Fibroblast of villous mesenchyme (primary cell): ENCODE measurements around the gene RET. TPM values are rescaled to one million over a fixed set of nuclear protein-coding genes. Genes with fewer than 3 reads are reported as not detected.

Experiments
- DNase-seq: peaks from one replicate; pipeline ENCODE4 v3.0.0-alpha.2; 2010; ENCODE audit warnings: low read depth
- H3K4me3 ChIP-seq: 2 replicates; pipeline ENCODE4 v1.5.1; 2011; ENCODE audit warnings: low read depth, mild to moderate bottlenecking, low read length
- total RNA-seq: library from RNA; depleted of rRNA; stranded (reverse); fragments of >200 nt; gene quantifications from 2 replicates; pipeline ENCODE4 v1.2.3, GENCODE V29; 2012
- TF ChIP-seq, protein P1 (sequence below): IDR thresholded peaks from 2 replicates; pipeline ENCODE4 v1.5.1; 2012; ENCODE audit warnings: low read depth, mild to moderate bottlenecking, low read length; ENCODE audit not compliant: insufficient read depth

The RET gene
- total RNA-seq, 1 donor: 0.43 TPM

DNA sequence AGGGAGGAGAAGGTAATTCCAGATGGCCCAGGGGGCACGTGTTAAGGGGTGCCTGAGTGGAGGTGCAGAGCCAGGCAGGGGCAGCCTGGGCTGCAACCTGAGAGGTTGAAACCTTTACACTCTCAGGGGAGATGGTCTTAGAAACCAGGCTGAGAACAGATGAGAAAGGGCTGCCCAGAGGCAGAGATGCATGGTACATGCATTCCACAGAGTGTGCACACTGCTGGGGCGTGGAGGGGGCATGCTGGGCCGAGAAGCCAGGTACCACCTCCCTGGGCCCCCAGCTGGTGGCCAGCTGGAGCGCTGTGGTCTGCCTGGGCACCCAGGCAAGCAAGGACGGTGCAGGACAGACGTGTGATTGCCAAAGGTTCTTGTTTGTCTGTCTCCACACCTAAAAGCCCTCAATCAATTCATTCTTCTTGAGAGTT is 47.2 kb downstream of the RET start:
- TF ChIP-seq, protein P1, sequence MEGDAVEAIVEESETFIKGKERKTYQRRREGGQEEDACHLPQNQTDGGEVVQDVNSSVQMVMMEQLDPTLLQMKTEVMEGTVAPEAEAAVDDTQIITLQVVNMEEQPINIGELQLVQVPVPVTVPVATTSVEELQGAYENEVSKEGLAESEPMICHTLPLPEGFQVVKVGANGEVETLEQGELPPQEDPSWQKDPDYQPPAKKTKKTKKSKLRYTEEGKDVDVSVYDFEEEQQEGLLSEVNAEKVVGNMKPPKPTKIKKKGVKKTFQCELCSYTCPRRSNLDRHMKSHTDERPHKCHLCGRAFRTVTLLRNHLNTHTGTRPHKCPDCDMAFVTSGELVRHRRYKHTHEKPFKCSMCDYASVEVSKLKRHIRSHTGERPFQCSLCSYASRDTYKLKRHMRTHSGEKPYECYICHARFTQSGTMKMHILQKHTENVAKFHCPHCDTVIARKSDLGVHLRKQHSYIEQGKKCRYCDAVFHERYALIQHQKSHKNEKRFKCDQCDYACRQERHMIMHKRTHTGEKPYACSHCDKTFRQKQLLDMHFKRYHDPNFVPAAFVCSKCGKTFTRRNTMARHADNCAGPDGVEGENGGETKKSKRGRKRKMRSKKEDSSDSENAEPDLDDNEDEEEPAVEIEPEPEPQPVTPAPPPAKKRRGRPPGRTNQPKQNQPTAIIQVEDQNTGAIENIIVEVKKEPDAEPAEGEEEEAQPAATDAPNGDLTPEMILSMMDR: no peak
- DNase-seq: no peak
- no peak overlapping the region for H3K4me3 ChIP-seq

- H3K4me3 ChIP-seq: no peak overlapping the region
- TF ChIP-seq, protein P1: no peak
- no peak for DNase-seq
These were observed 47.9 kb downstream of the RET start for GRCh38 chr10:43124574-43125273.

- DNase-seq: no peak
- TF ChIP-seq, protein P1: no peak
These were observed 48.5 kb downstream of the RET start for GRCh38 chr10:43125274-43125845.

GRCh38 chr10:43125881-43126731 is 49.2 kb downstream of the RET start:
- H3K4me3 ChIP-seq: no peak overlapping the region
- no peak for DNase-seq
- TF ChIP-seq, protein P1: no peak

More at GRCh38 chr10:43125274-43125845, 48.5 kb downstream of the RET start:
- no peak overlapping the region for H3K4me3 ChIP-seq

DNA sequence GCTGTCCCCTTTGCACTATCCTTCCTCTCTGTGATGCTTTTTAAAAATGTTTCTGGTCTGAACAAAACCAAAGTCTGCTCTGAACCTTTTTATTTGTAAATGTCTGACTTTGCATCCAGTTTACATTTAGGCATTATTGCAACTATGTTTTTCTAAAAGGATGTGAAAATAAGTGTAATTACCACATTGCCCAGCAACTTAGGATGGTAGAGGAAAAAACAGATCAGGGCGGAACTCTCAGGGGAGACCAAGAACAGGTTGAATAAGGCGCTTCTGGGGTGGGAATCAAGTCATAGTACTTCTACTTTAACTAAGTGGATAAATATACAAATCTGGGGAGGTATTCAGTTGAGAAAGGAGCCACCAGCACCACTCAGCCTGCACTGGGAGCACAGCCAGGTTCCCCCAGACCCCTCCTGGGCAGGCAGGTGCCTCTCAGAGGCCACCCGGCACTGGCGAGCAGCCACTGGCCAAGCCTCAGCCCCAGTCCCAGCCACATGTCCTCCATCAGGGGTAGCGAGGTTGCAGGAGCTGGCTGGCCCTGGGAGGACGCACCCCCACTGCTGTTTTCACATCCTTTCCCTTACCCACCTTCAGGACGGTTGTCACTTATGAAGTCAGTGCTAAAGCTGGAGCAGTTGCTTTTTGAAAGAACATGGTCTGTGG is 50.0 kb downstream of the RET start:
- no peak overlapping the region for H3K4me3 ChIP-seq
- no peak for DNase-seq
- TF ChIP-seq, protein P1: no peak

DNA sequence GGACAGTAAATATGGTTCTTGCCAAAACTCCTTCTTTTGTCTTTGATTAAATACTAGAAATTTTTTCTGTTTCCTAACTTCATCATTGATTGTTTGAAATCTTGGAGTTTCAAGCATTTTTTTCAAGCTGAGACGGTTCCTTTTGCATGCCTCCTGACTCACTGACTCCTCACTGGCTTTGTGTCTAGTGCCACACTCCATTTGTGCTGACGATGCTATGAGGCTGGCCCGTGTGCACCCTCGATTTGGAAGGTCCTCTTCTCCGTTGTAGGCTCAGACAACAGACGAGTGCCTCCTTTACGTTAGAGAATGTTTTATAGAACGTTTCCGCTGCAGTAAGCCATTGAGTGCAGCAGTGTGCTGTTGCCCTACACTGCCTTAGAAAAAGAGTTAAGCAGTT is 50.6 kb downstream of the RET start:
- TF ChIP-seq, protein P1: no peak
- DNase-seq: no peak
- no peak overlapping the region for H3K4me3 ChIP-seq
